A673 (cell line): Measurements from ENCODE around the gene TTLL10.

Experiments used
- CTCF ChIP-seq: fragments of 300-800, 200-600 bp; sonication (generic); conservative IDR thresholded peaks from 2 replicates; pipeline ENCODE4 v1.5.1; 2017; ENCODE audit warnings: low read depth, mild to moderate bottlenecking, antibody characterized with exemption, low read length, moderate library complexity, mixed read lengths
- EZH2 ChIP-seq: fragments of 200-600 bp; sonication (generic); IDR thresholded peaks from 2 replicates; pipeline ENCODE4 v1.6.1; 2017; ENCODE audit warnings: borderline replicate concordance, low read depth, mild to moderate bottlenecking, mixed read lengths, antibody characterized with exemption, low read length; ENCODE audit not compliant: poor library complexity, severe bottlenecking

- no peak for TF ChIP-seq CTCF
- TF ChIP-seq EZH2 = no peak
These were observed 57.9 kb downstream of the TTLL10 start, which contains the start of gene SDF4 for GRCh38 chr1:1231400-1232207.
